ENCODE results near the gene COIL. TPM values are rescaled to one million over a fixed set of nuclear protein-coding genes. Genes with fewer than 3 reads are reported as not detected.

Gene COIL
- polyA plus RNA-seq, 5 donors, result 26.2 to 35.4 (median 30.9) TPM

Other genes starting within 250 kb of the COIL start
- gene C17orf67, start 127.1 kb downstream of the COIL start, polyA plus RNA-seq (ENCODE audit: insufficient read depth in 1 of 5, insufficient read length in 5 of 5, low replicate concordance in 1 of 5), result 1 to 10 TPM; 2.6 to 5.3 (median 3.3) TPM
- 10 to 100 TPM in 4 of 5 donors, 1 to 10 TPM in 1; 7.5 to 14.4 (median 12.1) TPM for gene DGKE, start 126.9 kb downstream of the COIL start, polyA plus RNA-seq (ENCODE audit: insufficient read depth in 1 of 5, insufficient read length in 5 of 5, low replicate concordance in 1 of 5)
- gene TRIM25, start 47.0 kb downstream of the COIL start, polyA plus RNA-seq (ENCODE audit: insufficient read depth in 1 of 5, insufficient read length in 5 of 5, low replicate concordance in 1 of 5), result 10 to 100 TPM; 35.1 to 48.5 (median 45.2) TPM
- 10 to 100 TPM; 48.7 to 61.9 (median 54.9) TPM for gene SCPEP1, start 17.1 kb upstream of the COIL start, polyA plus RNA-seq (ENCODE audit: insufficient read depth in 1 of 5, insufficient read length in 5 of 5, low replicate concordance in 1 of 5)
- 10 to 100 TPM; 35.3 to 57.6 (median 47.4) TPM for gene AKAP1, start 124.2 kb upstream of the COIL start, polyA plus RNA-seq (ENCODE audit: insufficient read depth in 1 of 5, insufficient read length in 5 of 5, low replicate concordance in 1 of 5)

All from right lung (tissue), 5 donors.